NCI-H82 (cell line): ENCODE data around the gene SELENOT.
A peak's percentile ranks its signal among the peaks of the same experiment; 100 is the strongest.

Source experiments
- DNase-seq: peaks from one replicate; lab custom pipeline; 2025; lab: John Stamatoyannopoulos, UW

SELENOT gene

DNA sequence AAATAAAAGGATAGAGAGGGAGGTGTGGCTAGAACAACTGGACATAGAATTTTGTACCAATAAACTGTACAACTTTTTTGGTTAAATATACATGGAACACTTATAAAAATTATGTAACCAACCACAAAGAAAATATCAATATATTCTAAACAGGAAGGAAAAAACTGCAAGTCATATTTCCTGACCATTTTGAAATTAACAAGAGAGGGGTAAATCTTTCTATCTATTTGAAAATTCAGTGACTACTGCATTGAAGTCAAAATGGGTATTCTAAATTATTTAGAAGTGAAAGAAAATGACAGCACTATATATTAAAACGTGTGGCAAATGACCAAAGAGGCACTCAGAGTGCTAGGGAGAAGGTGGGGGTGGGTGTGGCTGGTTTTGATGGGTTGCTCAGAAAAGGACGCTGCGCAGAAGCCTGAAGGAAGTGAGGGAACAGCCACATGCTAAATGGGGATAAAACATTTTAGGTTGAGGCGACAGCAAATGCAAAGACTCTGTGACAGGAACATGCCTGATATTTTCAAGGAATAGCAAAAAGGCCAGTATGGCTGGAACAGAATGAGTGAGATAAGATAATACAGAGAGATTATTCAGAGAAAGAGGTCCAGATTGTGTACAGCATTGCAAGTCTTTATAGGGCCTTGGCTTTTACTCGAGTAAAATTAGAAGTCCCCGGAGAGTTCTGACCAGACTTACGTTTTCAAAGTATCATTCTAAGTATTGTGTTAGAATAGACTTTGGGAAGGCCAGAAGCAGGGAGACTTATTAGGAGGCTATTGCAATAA is 59.5 kb downstream of the SELENOT start:
- DNase-seq, result no peak

- peak; percentile 45 for DNase-seq
Observed at GRCh38 chr3:150663461-150663860, 60.3 kb downstream of the SELENOT start.

DNA sequence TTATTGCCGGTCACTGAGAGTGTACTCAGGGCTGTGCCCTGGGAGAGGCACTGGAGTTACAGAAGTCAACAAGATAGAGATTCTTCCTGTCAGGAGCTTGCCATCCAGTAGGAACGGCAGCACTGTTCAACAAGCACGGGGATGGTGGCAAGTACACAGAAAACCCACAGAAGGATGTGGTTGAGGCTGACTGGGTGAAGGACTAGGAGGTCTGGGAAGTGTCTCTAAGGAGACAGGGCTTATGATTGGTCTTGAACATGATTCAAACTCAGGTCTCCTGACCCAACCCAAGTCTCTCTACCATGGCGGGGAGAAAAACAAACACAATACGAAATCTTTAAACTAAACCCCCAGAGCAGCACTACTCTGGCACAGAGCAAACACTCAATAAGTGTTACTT is 63.0 kb downstream of the SELENOT start:
- no peak for DNase-seq

DNA sequence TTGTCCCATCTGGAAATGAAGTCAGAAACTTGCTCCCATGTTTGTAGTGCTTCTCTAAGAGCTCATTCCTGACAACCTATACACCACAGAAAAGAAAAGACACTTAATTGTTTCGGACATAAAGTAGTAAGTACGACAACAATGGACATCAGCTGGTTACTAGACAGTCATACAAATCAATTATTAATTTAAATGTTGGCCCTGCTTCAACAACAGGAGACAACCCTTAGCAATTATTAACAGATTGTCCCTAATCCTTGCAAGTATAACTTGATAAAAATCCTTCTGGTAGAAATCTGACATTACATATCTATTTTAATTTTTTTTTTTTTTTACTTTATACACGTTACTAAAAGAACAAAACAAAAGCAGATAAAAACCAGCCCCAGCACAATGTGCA is 70.8 kb downstream of the SELENOT start:
- DNase-seq, result no peak

DNA sequence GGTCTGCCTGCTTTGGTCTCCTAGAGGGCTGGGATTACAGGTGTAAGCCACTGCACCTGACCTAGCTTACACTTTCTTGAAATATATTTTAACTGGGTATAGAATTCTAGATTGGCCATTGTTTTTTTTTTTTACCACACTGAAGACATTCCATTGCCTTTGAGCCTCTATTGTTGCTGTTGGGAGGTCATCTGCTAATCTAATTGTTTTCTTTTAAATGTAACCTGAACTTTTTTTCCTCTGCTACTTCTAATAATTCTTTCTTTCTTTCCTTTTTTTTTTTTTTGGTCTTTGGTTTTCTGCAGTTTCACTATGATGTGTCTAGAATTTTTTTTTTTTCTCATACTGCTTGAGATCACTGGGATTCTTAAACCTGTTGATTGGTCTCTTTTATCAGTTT is 72.5 kb downstream of the SELENOT start:
- DNase-seq, result no peak
